Measurements from ENCODE around the gene CCL28. TPM values are rescaled to one million over a fixed set of nuclear protein-coding genes. Genes with fewer than 3 reads are reported as not detected.
"Not testable (repeated sequence)": the region's sequence is repeated elsewhere in the genome, so short reads cannot be mapped to it uniquely, and the experiment has no call there.

Gene CCL28
- 11.8 and 15.6 TPM in 2 replicates for total RNA-seq

GRCh38 chr5:43412156-43412555 is at the start of gene CCL28:
Gene CCL28, minus strand, starts transcription at chr5:43412391. Its CDS starts 75 bp downstream, at chr5:43412316.
- no peak for TF ChIP-seq CTCF (IDR thresholded peaks at IDR 0.05; ENCODE audit: extremely low read depth, low read depth, low read length)
- H4K20me1 ChIP-seq (ENCODE audit: insufficient read depth, low read length) = no peaks in the 10 kb centered on the region

GRCh38 chr5:43461066-43461465 is 48.9 kb upstream of the CCL28 start:
- Histone ChIP-seq H3K4me1 (ENCODE audit: insufficient read depth, low read length) (no peaks in the 10 kb centered on the region), H3K27me3 (ENCODE audit: insufficient read depth, low read length) (no peaks in the 10 kb centered on the region), H3K79me2 (ENCODE audit: insufficient read depth, low read length) (peaks cover 25% of the 10 kb centered on the region), H2AFZ (ENCODE audit: low read length) (no peak overlapping the region), H3K9me3 (ENCODE audit: low read depth, low read length) (no peaks in the 10 kb centered on the region), H3K4me3 (ENCODE audit: insufficient read depth, low read length) (no peak overlapping the region), H3K27ac (ENCODE audit: low read depth, low read length) (no peak overlapping the region), H3K36me3 (ENCODE audit: insufficient read depth, low read length) (no peaks in the 10 kb centered on the region), H4K20me1 (ENCODE audit: insufficient read depth, low read length) (no peaks in the 10 kb centered on the region), H3K4me2 (ENCODE audit: insufficient read depth, low read length) (no peak overlapping the region)
- TF ChIP-seq CTCF (IDR thresholded peaks at IDR 0.05; ENCODE audit: extremely low read depth, low read depth, low read length) = no peak
- DNase-seq (ENCODE audit: insufficient read length, low spot score, missing footprints) = no peak

More at GRCh38 chr5:43412156-43412555, at the start of gene CCL28:
- H3K36me3 ChIP-seq (ENCODE audit: insufficient read depth, low read length) = no peaks in the 10 kb centered on the region
- H3K27me3 ChIP-seq (ENCODE audit: insufficient read depth, low read length) = peaks cover 4% of the 10 kb centered on the region
- no peaks in the 10 kb centered on the region for H3K4me1 ChIP-seq (ENCODE audit: insufficient read depth, low read length)
- H2AFZ ChIP-seq (ENCODE audit: low read length) = no peak within 1 kb of the TSS
- no peaks in the 10 kb centered on the region for H3K9me3 ChIP-seq (ENCODE audit: low read depth, low read length)
- DNase-seq (ENCODE audit: insufficient read length, low spot score, missing footprints) = no peak
- H3K79me2 ChIP-seq (ENCODE audit: insufficient read depth, low read length) = no peaks in the 10 kb centered on the region
- H3K4me2 ChIP-seq (ENCODE audit: insufficient read depth, low read length) = no peak within 1 kb of the TSS
- no peak within 1 kb of the TSS for H3K4me3 ChIP-seq (ENCODE audit: insufficient read depth, low read length)
- H3K27ac ChIP-seq (ENCODE audit: low read depth, low read length) = no peak within 1 kb of the TSS

GRCh38 chr5:43456556-43456955 is 44.4 kb upstream of the CCL28 start:
- Histone ChIP-seq H3K4me1 (ENCODE audit: insufficient read depth, low read length) (no peaks in the 10 kb centered on the region), H3K36me3 (ENCODE audit: insufficient read depth, low read length) (peaks cover 6% of the 10 kb centered on the region), H3K79me2 (ENCODE audit: insufficient read depth, low read length) (peaks cover 15% of the 10 kb centered on the region), H3K4me3 (ENCODE audit: insufficient read depth, low read length) (no peak overlapping the region), H3K27me3 (ENCODE audit: insufficient read depth, low read length) (no peaks in the 10 kb centered on the region), H3K27ac (ENCODE audit: low read depth, low read length) (no peak overlapping the region), H4K20me1 (ENCODE audit: insufficient read depth, low read length) (no peaks in the 10 kb centered on the region), H2AFZ (ENCODE audit: low read length) (no peak overlapping the region), H3K9me3 (ENCODE audit: low read depth, low read length) (no peaks in the 10 kb centered on the region), H3K4me2 (ENCODE audit: insufficient read depth, low read length) (no peak overlapping the region)
- TF ChIP-seq CTCF (IDR thresholded peaks at IDR 0.05; ENCODE audit: extremely low read depth, low read depth, low read length) = no peak
- no peak for DNase-seq (ENCODE audit: insufficient read length, low spot score, missing footprints)

GRCh38 chr5:43441575-43441974 is 29.4 kb upstream of the CCL28 start:
- H3K9me3 ChIP-seq (ENCODE audit: low read depth, low read length); H3K4me3 ChIP-seq (ENCODE audit: insufficient read depth, low read length): not testable (repeated sequence)

More at GRCh38 chr5:43441575-43441974, 29.4 kb upstream of the CCL28 start:
- H3K36me3 ChIP-seq (ENCODE audit: insufficient read depth, low read length); H3K4me2 ChIP-seq (ENCODE audit: insufficient read depth, low read length); H3K27ac ChIP-seq (ENCODE audit: low read depth, low read length); H3K79me2 ChIP-seq (ENCODE audit: insufficient read depth, low read length); H3K4me1 ChIP-seq (ENCODE audit: insufficient read depth, low read length); DNase-seq (ENCODE audit: insufficient read length, low spot score, missing footprints); H4K20me1 ChIP-seq (ENCODE audit: insufficient read depth, low read length); H3K27me3 ChIP-seq (ENCODE audit: insufficient read depth, low read length); H2AFZ ChIP-seq (ENCODE audit: low read length): not testable (repeated sequence)
